MM.1S (cell line): ENCODE results near the gene DEFB110.

Experiments used
- EZH2 ChIP-seq: fragments of 300-600 bp; sonication (generic); optimal IDR thresholded peaks from 2 replicates; pipeline ENCODE3; 2017; ENCODE audit warnings: low read depth, mild to moderate bottlenecking, antibody characterized with exemption, low read length, mixed read lengths
- EZH2phosphoT487 ChIP-seq: fragments of 300-600 bp; sonication (generic); IDR thresholded peaks from 2 replicates; pipeline ENCODE4 v1.6.1; 2018; ENCODE audit warnings: antibody characterized with exemption, low read length
- TF ChIP-seq, protein P1 (sequence below): fragments of 300-600 bp; sonication (generic); IDR thresholded peaks from 2 replicates; pipeline ENCODE4 v1.5.1; 2016; ENCODE audit warnings: antibody characterized with exemption, low read length, mixed read lengths

DNA sequence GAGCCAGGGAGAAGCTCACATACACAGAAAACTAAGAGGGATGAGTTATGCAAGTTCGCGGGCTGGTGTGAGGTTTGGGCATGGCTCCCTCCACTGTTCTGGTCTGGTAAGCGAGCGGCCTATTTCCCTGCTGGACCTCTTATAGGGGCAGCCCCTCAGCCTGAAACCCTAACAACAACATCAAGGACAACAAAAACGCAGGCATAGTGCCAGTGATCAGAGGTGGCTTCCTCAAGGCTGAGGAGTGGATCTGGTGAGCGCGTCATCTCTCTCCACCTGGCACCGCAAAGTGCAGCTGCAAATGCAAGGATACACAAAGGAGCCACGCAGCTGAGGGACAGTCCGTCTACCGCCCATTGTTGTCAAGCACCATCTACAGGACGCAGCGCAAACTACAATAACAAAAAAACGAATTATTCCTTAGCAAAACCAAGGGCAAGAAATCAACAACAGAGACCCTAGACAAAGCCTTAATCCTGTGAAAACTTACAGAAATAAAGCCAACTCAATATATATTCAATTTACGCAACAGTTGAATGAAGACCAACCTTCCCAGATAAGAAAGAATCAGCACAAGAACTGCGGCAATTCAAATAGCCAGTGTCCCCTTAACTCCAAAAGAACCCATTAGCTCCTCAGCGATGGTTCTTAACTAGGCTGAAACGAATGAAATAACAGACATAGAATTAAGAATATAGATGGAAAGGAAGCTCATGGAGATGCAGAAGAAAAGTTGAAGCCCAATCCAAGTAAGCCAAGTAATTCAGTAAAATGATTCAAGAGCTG is 9.2 kb upstream of the DEFB110 start:
- TF ChIP-seq, protein P1, sequence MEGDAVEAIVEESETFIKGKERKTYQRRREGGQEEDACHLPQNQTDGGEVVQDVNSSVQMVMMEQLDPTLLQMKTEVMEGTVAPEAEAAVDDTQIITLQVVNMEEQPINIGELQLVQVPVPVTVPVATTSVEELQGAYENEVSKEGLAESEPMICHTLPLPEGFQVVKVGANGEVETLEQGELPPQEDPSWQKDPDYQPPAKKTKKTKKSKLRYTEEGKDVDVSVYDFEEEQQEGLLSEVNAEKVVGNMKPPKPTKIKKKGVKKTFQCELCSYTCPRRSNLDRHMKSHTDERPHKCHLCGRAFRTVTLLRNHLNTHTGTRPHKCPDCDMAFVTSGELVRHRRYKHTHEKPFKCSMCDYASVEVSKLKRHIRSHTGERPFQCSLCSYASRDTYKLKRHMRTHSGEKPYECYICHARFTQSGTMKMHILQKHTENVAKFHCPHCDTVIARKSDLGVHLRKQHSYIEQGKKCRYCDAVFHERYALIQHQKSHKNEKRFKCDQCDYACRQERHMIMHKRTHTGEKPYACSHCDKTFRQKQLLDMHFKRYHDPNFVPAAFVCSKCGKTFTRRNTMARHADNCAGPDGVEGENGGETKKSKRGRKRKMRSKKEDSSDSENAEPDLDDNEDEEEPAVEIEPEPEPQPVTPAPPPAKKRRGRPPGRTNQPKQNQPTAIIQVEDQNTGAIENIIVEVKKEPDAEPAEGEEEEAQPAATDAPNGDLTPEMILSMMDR: peak; percentile 19; the same call in 1 of the 2 replicates
- TF ChIP-seq EZH2 (no peak), EZH2phosphoT487 (no peak)
